Stomach (tissue), 4 donors: ENCODE results near the gene INSM2.

Experiments
- CTCF ChIP-seq, 7 experiments: fragments of 450-650 bp in 4 of 7; fragments of 200-600 bp in 3 of 7; sonication (generic) in 3 of 7; IDR thresholded peaks; one replicate each; pipeline ENCODE4 v1.5.1; 2016 to 2019; ENCODE audit warnings: antibody characterized with exemption in 7 of 7, control low read depth in 2 of 7, mild to moderate bottlenecking in 1 of 7
- POLR2A ChIP-seq, 4 donors: fragments of 450-650 bp; IDR thresholded peaks; one replicate each; pipeline ENCODE4 v1.6.1; 2016; ENCODE audit warnings: antibody characterized with exemption in 4 of 4, control low read depth in 2 of 4, mild to moderate bottlenecking in 1 of 4, moderate library complexity in 1 of 4

GRCh38 chr14:35509846-35510245 is 24.1 kb upstream of the INSM2 start:
- no peak for TF ChIP-seq CTCF (IDR thresholded peaks at IDR 0.05)
- no peak for TF ChIP-seq POLR2A (IDR thresholded peaks at IDR 0.05)
